Endothelial cell of coronary artery (primary cell): ENCODE results near the gene DTD2. TPM values are rescaled to one million over a fixed set of nuclear protein-coding genes. Genes with fewer than 3 reads are reported as not detected.

Experiments
- total RNA-seq: library from RNA; depleted of rRNA; stranded (reverse); fragments of >200 nt; gene quantifications from 2 replicates; pipeline ENCODE4 v1.2.3, GENCODE V29; 2014

Gene DTD2
- 22.2 and 28.4 TPM in 2 replicates for total RNA-seq

GRCh38 chr14:31456841-31457664, at the start of gene DTD2:
DTD2 (minus strand) TSS chr14:31457506; CDS start chr14:31457393, 113 bp downstream.

GRCh38 chr14:31487886-31488285, 30.6 kb upstream of the DTD2 start, which contains the start of gene GPR33:
GPR33 (minus strand) TSS chr14:31488039; CDS start chr14:31483965, 4,074 bp downstream.

GRCh38 chr14:31420319-31421111, 36.8 kb downstream of the DTD2 start, which contains the start of gene HEATR5A:
HEATR5A (minus strand) TSS chr14:31420550; CDS start chr14:31402975, 17,575 bp downstream.

Other genes with a start within 250 kb of the DTD2 start
- 291 and 294 TPM in 2 replicates for gene HECTD1, start 249.7 kb downstream of the DTD2 start, total RNA-seq
- gene HEATR5A, start 37.0 kb downstream of the DTD2 start, total RNA-seq = 24.0 and 39.9 TPM in 2 replicates
- not detected in 2 replicates for gene GPR33, start 30.5 kb upstream of the DTD2 start, total RNA-seq
- gene NUBPL, start 103.9 kb upstream of the DTD2 start, total RNA-seq = 5.4 and 5.9 TPM in 2 replicates